GM18505 (cell line): ENCODE data around the gene KDM4B.

Source experiments
- ATAC-seq: cut with Tn5 transposase; IDR thresholded peaks from one replicate; pipeline ENCODE4 v1.9.1; 2021; ENCODE audit not compliant: unreplicated experiment
- POLR2A ChIP-seq: IDR thresholded peaks from 4 replicates; pipeline ENCODE4 v1.6.1; 2011; ENCODE audit warnings: borderline replicate concordance; ENCODE audit not compliant: insufficient read depth, insufficient read length; ENCODE audit errors: extremely low read depth

The KDM4B gene

DNA sequence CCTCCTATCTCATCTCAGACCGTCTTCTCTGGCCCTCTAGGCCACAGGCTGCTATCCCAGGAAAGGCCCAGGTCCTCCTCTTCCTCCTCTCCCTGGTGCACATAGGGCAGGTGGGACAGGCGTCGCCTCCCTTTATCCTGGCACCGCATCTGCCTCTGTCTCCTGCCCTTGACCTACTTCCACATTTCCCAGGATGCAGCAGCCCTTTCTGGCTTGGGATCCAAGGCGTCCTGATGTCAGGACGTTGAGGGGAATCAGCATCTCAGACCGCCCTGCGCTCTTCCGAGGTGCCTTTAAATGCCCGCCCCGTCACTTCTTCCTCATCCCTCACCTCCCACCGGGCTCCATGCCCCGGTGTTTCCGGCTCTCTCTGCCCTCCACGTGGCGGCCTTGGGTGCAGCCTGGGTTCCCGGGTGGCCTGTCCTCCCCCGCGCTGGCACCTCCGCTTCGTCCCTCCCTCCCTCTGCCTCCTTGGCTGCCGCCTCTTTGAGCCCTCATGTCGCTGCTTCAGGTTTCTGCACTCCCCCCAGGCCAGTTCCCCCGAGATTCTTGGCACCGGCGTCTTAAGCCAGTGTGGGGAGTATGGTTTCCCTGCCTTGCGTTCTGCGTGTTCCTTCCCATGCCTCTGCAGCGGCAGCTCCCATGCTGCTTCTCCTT lies 66.3 kb downstream of the KDM4B start:
- TF ChIP-seq POLR2A: no peak

DNA sequence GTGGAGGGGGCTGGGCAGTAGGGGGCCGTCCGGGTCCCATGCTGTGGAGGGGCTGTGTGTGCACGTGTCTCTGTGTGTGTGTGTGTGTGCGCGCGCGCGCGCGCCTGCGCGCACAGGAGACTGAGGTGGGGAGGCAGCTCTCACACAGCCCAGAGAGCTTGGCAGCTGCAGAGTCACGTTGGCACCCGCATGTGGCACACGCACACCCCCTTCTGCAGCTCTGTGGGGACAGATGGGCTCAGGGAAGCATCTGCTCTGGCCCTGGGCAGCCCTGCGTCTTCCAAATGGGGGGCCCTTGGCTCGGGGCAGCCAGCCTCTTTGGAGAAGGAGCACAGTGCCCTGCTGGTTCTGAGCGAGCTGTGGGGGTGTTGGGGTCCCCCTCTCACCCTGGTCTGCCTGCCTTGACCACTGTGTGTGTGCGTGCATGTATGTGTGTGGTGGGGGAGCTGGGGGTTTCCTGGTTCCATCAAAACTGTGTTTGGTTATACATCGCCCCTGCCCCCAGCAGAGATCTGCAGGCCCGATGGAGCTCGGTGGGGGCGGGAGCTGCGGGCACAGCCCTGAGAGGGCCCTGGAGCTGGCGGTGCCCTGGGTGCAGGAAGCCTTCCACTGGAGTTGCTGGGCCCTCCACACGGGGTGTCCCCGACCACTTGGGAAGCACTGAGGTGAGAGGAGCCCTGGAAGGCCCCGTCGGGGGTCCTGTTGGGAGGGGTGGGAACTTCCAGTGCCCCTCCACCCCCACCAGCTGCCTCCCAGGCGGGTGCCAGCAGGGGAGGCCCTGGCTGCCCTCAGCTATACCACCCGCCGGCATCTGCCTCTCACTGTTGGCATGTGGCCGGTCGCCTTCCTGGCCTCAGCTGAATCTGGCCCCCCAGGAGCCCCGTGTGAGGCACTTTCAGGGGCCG lies 67.1 kb downstream of the KDM4B start:
- no peak for TF ChIP-seq POLR2A
- ATAC-seq: no peak

More for the DNA sequence above, 66.3 kb downstream of the KDM4B start:
- ATAC-seq: no peak

DNA sequence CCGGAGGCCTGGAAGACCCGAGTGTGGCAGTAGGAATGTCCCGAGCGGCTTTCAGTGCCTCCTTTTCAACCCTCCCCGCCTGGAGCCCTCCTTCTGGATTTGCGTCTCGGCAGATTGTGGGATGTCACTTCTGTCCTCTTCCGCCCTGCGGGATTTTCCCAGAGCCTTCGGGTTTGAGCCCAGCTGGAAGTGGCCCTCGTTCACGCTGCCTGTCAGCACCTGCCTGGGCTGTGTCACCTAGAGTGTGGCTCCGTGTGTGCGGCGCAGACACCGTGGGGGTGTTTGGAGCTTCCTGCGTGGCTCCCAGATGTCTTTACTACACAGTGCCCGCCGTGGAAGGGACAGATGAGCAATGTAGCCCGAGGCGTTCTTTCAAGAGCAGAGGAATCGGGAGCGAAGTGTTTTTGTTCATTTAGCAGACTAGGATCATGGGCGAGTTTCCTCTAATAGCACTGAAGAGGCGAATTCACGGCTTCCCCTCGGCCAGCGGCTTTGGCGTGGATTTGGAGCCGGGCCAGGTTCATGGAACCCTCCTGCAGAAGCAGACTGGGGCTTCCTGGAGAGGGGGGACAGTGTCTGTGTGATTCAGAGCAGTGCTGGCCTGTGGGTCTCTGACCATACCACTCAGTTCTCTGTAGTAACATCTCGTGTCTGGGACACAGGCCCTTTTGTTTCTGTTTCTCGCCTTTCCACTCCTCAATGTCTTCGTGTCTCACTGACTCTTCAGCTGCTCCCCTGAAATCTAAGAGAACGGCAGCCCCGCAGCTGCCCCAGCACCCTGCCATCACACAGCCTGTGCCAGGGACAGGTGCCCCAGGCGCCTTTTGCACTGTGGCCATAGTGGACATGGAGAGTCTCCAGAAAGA lies 68.0 kb downstream of the KDM4B start:
- no peak for ATAC-seq
- no peak for TF ChIP-seq POLR2A

DNA sequence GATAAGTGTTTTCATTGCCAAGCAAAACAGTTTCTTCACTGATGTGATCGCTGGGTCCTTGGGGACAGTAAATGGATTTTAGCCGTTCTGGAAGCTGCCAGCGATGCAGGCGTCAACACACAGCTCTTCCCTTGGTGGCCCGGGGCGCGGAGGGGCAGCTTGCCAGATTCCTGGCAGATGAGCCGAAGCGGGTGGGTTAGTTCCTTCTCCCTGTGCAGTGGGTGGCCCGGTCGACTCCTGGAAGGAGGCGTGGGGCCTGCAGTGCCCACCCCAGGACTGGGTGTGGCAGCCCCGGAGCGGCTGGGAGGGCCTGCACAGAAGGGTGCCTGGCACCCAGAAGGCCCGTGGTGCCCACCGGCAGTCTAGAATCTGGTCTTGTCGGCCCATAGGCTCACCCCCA lies 69.0 kb downstream of the KDM4B start:
- no peak for ATAC-seq
- TF ChIP-seq POLR2A: no peak

DNA sequence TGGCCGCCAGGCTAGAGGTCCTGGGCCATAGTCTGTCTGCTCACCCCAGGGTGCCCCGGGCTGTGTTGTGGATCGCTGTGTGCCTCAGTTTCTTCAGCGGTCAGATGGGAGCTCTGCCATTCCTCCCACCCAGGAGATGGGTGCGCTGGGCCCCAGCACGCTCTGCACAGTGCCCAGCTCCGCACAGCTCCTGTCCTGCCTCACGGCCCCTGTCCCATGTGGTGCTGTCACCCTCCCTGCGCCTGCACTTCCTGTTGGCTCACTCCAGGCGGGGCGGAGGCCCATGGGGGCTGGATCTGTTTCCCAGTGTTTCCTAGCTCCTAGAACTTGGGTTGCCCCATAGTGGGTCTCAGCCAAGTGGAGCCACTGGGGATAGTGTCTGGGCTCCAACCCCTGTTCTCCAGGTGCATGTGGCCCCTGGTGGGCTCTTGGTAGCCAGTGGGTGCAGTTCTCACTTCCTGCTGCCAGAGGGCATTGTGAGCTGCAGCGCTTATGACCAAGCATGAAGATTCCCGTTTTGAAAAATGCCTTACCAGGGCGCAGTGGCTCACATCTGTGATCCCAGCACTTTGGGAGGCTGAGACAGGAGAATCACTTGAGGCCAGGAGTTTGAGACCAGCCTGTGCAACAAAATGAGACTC lies 69.8 kb downstream of the KDM4B start:
- ATAC-seq: no peak
- TF ChIP-seq POLR2A: no peak

DNA sequence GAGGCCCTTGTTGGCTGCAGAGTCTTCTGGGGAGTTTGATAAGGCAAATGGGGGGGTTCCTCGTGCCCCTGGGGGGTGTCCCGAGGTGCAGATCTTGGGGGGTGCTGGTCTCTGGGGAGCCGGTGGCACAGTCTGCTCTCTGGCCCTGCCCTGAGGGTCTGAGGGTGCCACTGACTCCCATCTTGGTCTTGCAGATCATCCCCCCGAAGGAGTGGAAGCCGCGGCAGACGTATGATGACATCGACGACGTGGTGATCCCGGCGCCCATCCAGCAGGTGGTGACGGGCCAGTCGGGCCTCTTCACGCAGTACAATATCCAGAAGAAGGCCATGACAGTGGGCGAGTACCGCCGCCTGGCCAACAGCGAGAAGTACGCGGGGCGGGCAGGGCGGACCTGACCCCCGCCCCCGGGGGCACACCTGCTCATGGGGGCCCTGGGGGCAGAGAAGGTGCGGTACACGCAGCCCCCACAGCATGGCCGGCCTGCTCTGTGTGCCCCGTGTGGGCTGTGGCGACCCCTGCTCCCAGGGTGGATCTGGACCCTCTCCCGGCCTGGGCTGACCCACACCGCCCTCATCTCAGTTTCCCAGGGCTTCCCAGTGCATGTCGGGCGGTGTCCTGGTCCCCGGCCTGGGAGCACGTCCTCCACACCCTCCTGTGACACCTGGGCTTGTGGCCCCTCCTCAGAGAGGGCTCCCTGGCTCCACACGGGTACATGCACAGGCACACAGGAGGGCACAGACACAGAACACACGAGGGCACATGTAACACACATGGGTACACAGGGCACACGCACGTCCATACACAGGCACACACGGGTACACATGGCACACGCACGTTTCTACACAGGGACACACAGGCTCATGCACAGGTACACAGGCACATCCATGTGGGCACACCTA lies 71.0 kb downstream of the KDM4B start:
- TF ChIP-seq POLR2A: no peak
- ATAC-seq: no peak

DNA sequence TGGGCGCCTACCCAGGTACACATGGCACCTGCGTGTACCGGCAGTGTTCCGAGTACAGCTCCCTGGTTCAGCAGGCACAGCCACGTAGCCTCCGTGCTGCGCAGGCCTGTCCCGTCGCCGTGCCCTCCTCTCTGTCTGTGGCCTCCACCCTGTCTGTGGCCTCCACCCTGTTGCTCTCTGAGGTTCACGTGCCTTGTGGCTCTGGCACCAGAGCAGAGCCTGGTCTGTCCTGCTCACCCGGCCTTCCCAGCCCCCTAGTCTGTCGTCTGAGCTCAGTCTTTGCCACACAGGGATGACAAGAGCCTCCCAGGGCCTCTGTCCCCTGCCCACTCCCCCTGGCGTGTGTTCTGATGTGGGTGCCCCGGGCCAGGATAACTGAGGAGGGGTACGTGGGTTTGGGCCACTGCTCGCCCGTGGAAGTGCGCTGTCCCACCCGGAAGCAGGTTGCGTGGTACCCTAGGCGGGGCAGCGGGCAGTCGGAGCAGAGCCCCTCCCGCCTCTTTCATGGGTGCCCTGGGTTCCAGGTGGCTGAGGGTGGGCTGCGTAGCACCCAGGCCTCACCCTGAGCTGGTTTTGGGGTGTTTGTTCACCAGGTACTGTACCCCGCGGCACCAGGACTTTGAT lies 71.7 kb downstream of the KDM4B start:
- ATAC-seq: no peak
- no peak for TF ChIP-seq POLR2A

DNA sequence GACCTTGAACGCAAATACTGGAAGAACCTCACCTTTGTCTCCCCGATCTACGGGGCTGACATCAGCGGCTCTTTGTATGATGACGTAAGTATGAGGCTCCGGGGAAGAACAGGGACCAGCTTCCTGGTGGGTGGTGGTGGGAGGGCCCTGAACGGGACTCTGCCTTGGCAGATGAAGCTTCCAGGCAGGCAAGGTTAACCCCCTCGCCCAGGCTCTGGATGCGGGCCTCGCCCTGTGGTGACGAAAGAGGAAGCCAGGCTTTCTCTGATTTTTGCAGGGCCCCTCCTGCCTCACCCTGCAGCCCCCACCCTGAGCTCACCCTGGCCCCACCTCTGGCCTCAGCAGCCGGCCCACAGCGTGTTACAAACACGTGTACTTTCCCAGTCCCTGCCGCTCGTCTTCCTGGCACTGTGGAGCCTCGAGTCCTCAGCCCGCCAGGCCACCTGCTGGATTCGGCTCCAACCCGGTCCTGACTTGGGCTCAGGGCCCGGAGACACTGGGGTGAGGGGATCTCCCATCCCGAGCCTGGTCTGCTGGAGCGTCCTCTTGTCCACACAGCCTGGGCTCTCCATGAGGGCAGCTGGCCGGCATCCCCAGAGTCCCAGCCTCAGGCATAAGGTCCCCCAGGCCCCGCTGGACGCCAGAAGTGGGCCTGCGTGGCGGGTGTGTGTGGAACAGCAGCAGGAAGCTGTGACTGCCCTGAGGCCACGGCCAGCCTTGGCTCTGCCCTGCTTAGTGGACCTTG lies 72.4 kb downstream of the KDM4B start:
- ATAC-seq: no peak
- no peak for TF ChIP-seq POLR2A

DNA sequence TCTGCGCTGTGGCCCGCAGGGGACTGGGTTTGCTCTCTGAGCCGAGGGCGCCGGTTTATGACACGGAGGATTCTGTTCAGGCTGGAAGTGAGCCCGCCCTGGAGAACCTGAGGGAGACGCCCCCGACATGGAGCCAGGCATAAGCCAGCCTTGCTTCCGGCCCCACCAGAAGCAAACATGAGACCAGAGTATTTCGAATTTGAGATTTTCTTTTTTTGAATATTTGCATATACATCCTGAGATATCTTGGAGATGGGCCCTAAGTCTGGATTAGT lies 72.9 kb downstream of the KDM4B start:
- ATAC-seq: no peak
- TF ChIP-seq POLR2A: no peak

DNA sequence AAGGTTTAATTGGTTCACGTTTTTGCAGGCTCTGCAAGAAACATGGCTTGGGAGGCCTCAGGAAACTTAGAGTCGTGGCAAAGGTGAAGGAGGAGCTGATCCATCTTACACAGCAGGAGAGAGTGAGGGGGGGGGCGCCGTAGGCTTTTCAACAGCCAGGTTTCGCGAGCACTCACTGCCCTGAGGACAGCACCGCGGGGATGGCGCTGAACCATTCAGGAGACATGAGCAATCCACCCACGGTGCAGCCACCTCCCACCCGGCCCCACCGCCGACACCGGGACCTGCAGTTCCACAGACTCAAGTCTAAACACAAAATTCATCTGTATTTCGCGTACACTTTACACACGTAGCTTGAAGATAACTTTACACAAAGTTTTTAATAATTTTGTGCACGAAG lies 73.6 kb downstream of the KDM4B start:
- no peak for ATAC-seq
- no peak for TF ChIP-seq POLR2A

DNA sequence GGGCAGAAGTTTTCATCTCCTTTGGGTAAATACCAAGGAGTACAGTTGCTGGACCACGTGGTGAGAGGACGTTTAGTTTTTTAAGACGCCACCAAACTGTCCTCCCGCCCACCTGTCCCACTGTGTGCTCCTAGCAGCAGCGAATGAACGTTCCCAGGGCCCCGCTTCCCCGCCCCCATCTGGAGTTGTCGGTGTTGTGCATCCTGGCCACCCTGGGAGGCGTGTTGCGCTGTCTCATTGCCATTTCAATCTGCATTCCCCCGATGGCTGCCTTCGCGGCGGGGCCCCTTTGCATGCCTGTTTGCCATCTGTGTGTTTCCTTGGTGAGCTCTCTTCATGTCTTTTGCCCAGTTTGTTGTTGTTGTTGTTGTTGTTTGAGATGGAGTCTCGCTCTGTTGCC lies 76.1 kb downstream of the KDM4B start:
- TF ChIP-seq POLR2A: no peak
- ATAC-seq: no peak

DNA sequence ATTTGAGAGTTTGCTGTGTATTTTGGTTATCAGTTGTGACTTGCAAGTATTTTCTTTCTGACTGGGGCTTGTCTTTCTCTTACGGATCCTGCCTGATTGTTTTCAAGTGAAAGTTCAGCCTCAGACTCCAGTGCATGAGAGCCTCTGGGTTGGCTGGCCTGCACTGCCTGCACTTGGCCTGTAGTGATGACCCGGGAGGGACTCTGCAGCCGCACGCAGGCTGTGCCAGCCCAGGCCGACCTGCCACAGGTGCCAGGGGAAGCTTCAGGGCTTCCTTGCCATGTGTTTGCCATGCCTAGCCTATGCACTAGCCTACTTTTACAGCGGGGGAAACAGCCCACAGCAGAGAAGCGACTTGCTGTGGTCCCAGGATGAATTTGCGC lies 77.0 kb downstream of the KDM4B start:
- no peak for ATAC-seq

More for the DNA sequence above, 77.0 kb downstream of the KDM4B start:
- TF ChIP-seq POLR2A: no peak
